Fibroblast of the aortic adventitia (primary cell): Measurements from ENCODE around the gene C1orf94. TPM values are rescaled to one million over a fixed set of nuclear protein-coding genes. Genes with fewer than 3 reads are reported as not detected.

Experiments
- DNase-seq: peaks from one replicate; pipeline ENCODE4 v3.0.0-alpha.2; 2010; ENCODE audit warnings: low read depth
- H3K4me3 ChIP-seq: 2 replicates; pipeline ENCODE4 v1.5.1; 2011; ENCODE audit warnings: low read depth, mild to moderate bottlenecking, control low read depth, low read length, moderate library complexity
- CTCF ChIP-seq: IDR thresholded peaks from 2 replicates; pipeline ENCODE4 v1.5.1; 2011; ENCODE audit warnings: mild to moderate bottlenecking, low read length, control low read depth, inconsistent platforms; ENCODE audit not compliant: insufficient read depth
- total RNA-seq: library from RNA; depleted of rRNA; stranded (reverse); fragments of >200 nt; gene quantifications from 2 replicates; pipeline ENCODE4 v1.2.3, GENCODE V29; 2012; ENCODE audit warnings: low replicate concordance

C1orf94 gene
- total RNA-seq, 1 donor, result not detected

- no peak overlapping the region for H3K4me3 ChIP-seq
- TF ChIP-seq CTCF, result no peak
- DNase-seq, result no peak
Observed at GRCh38 chr1:34262023-34262853, 85.5 kb downstream of the C1orf94 start.

GRCh38 chr1:34262921-34263320 lies 86.2 kb downstream of the C1orf94 start:
- TF ChIP-seq CTCF, result no peak
- DNase-seq, result no peak
- no peak overlapping the region for H3K4me3 ChIP-seq

- DNase-seq, result peak; percentile 27
- no peak for TF ChIP-seq CTCF
- no peak overlapping the region for H3K4me3 ChIP-seq
Observed at GRCh38 chr1:34263406-34263805, 86.7 kb downstream of the C1orf94 start.

- TF ChIP-seq CTCF, result no peak
- DNase-seq, result no peak
- H3K4me3 ChIP-seq, result no peak overlapping the region
Observed at GRCh38 chr1:34265396-34265795, 88.7 kb downstream of the C1orf94 start.

- no peak for TF ChIP-seq CTCF
- no peak overlapping the region for H3K4me3 ChIP-seq
- peak; percentile 12 for DNase-seq
Observed at GRCh38 chr1:34266127-34266951, 89.6 kb downstream of the C1orf94 start.

GRCh38 chr1:34267326-34267725 lies 90.6 kb downstream of the C1orf94 start:
- no peak for TF ChIP-seq CTCF
- H3K4me3 ChIP-seq, result no peak overlapping the region
- DNase-seq, result no peak
